ENCODE data around the gene ST3GAL2.

GRCh38 chr16:70392606-70393005, 46.3 kb downstream of the ST3GAL2 start:
- TF ChIP-seq CTCF (IDR thresholded peaks at IDR 0.05; ENCODE audit: low read length) (no peak), EZH2 (optimal IDR thresholded peaks at IDR 0.05; ENCODE audit: low read depth, low read length) (no peak)

All from MM.1S (cell line).